Mucosa of gallbladder (tissue), 1 donor: ENCODE data around the gene MAP3K3. TPM values are rescaled to one million over a fixed set of nuclear protein-coding genes. Genes with fewer than 3 reads are reported as not detected.
A peak's percentile ranks its signal among the peaks of the same experiment; 100 is the strongest.
"Not testable (repeated sequence)": the region's sequence is repeated elsewhere in the genome, so short reads cannot be mapped to it uniquely, and the experiment has no call there.

Experiments
- DNase-seq: peaks from one replicate; pipeline ENCODE4 v3.0.0-alpha.2; 2020; ENCODE audit warnings: low spot score
- total RNA-seq: library from RNA; stranded (reverse); gene quantifications from one replicate; pipeline ENCODE4 v1.2.1, GENCODE V29; 2021
- donor health status: DM: no; HTN: no; CAD: no.

Gene MAP3K3
- total RNA-seq, 1 donor from 2014 or later: 39.5 TPM

GRCh38 chr17:63705657-63706056, 83.4 kb downstream of the MAP3K3 start:
- DNase-seq: no peak

GRCh38 chr17:63706336-63707082, 84.3 kb downstream of the MAP3K3 start:
- no peak for DNase-seq

GRCh38 chr17:63707151-63707550, 84.9 kb downstream of the MAP3K3 start:
- DNase-seq: no peak

- DNase-seq: no peak
Measured at GRCh38 chr17:63709110-63709509, 86.9 kb downstream of the MAP3K3 start.

- no peak for DNase-seq
Measured at GRCh38 chr17:63714550-63715277, 92.5 kb downstream of the MAP3K3 start.

- DNase-seq: no peak
Measured at GRCh38 chr17:63716426-63716825, 94.2 kb downstream of the MAP3K3 start.

GRCh38 chr17:63718988-63719387, 96.8 kb downstream of the MAP3K3 start:
- no peak for DNase-seq

- not testable (repeated sequence) for DNase-seq
Measured at GRCh38 chr17:63720194-63720593, 98.0 kb downstream of the MAP3K3 start.

- DNase-seq: no peak
Measured at GRCh38 chr17:63722403-63722802, 100.2 kb downstream of the MAP3K3 start.

GRCh38 chr17:63735691-63736090, 113.5 kb downstream of the MAP3K3 start:
- DNase-seq: no peak

GRCh38 chr17:63740464-63741142, 118.4 kb downstream of the MAP3K3 start:
- DNase-seq: no peak

- no peak for DNase-seq
Measured at GRCh38 chr17:63741143-63741407, 118.9 kb downstream of the MAP3K3 start.

- DNase-seq: peak; percentile 98
Measured at GRCh38 chr17:63741408-63742173, 119.4 kb downstream of the MAP3K3 start, which contains the start of gene STRADA. TSS of gene STRADA (minus strand) at chr17:63741799. CDS start at chr17:63728369, 13,430 bp downstream.

Other genes starting within 250 kb of the MAP3K3 start
- 74.3 TPM for gene CYB561, start 176.1 kb upstream of the MAP3K3 start, total RNA-seq
- gene ACE, start 145.4 kb upstream of the MAP3K3 start, total RNA-seq: 22.8 TPM
- not detected for gene KCNH6, start 99.1 kb upstream of the MAP3K3 start, total RNA-seq
- 81.8 TPM for gene DCAF7, start 71.9 kb upstream of the MAP3K3 start, total RNA-seq
- gene TACO1, start 21.5 kb upstream of the MAP3K3 start, total RNA-seq: 20.0 TPM
- 19.0 TPM for gene LIMD2, start 77.7 kb downstream of the MAP3K3 start, total RNA-seq
- gene STRADA, start 119.4 kb downstream of the MAP3K3 start, total RNA-seq: 28.5 TPM
- 104 TPM for gene CCDC47, start 151.2 kb downstream of the MAP3K3 start, total RNA-seq
- 90.4 TPM for gene DDX42, start 151.8 kb downstream of the MAP3K3 start, total RNA-seq
- gene PSMC5, start 205.0 kb downstream of the MAP3K3 start, total RNA-seq: 112 TPM
- gene FTSJ3, start 205.2 kb downstream of the MAP3K3 start, total RNA-seq: 43.1 TPM
- gene SMARCD2, start 220.3 kb downstream of the MAP3K3 start, total RNA-seq: 84.7 TPM